GM12878 (cell line): ENCODE results near the gene KCNAB2. TPM values are rescaled to one million over a fixed set of nuclear protein-coding genes. Genes with fewer than 3 reads are reported as not detected.

Experiments
- ATAC-seq: fragments of 200-7000 bp; cut with Tn5 transposase; 3 replicates; pipeline ENCODE4 v1.9.1; 2020; ENCODE audit warnings: mild to moderate bottlenecking, moderate library complexity
- BruUV-seq: library from RNA; stranded (reverse); fragments of 400-500 nt; replicated peaks from 2 replicates; lab custom pipeline; 2021; lab: Mats Ljungman, UMichigan
- CTCF ChIA-PET: fragments of 300-600 bp; sonication (Branson Sonifier 250); formaldehyde crosslinking; extraction: SDS; loops from one replicate; lab custom pipeline; 2021; ENCODE audit warnings: inconsistent platforms; lab: Yijun Ruan, JAX
- POLR2A ChIA-PET: fragments of 350-600 bp; formaldehyde crosslinking; extraction: SDS; loops from one replicate; lab custom pipeline; 2021; ENCODE audit warnings: inconsistent platforms; lab: Charles Lee
- RAD21 ChIA-PET: fragments of 300-600 bp; sonication (Branson Sonifier 250); formaldehyde crosslinking; loops from one replicate; lab custom pipeline; 2023; ENCODE audit warnings: antibody characterized with exemption; ENCODE audit not compliant: unreplicated experiment; lab: Charles Lee
- SMC1A ChIA-PET: fragments of 300-600 bp; sonication (Branson Sonifier 250); formaldehyde crosslinking; loops from one replicate; lab custom pipeline; 2023; ENCODE audit not compliant: unreplicated experiment, uncharacterized antibody; lab: Charles Lee
- DNase-seq: peaks from one replicate; pipeline ENCODE4 v3.0.0-alpha.2; 2011; ENCODE audit warnings: low read depth, low spot score
- FAIRE-seq: peaks from 3 replicates; lab custom pipeline; 2011; peaks lifted over from hg19 to GRCh38; lab: Jason Lieb, UNC
- H2AFZ ChIP-seq: 2 replicates; pipeline ENCODE4 v1.6.0; 2011; ENCODE audit warnings: low read depth, low read length, control low read depth; ENCODE audit not compliant: control insufficient read depth
- H3K27ac ChIP-seq: 2 replicates; pipeline ENCODE4 v1.5.1; 2011; ENCODE audit warnings: control low read depth; ENCODE audit not compliant: control insufficient read depth, insufficient read depth
- H3K27me3 ChIP-seq, 2 experiments: replicated peaks in 1 of 2; 2 replicates each; pipeline versions ENCODE4 v1.6.0 to v1.6.1; 2011; ENCODE audit warnings: low read length in 1 of 2; ENCODE audit not compliant: control insufficient read depth in 2 of 2, insufficient read depth in 2 of 2
- H3K36me3 ChIP-seq, 2 experiments: 2 replicates each; pipeline ENCODE4 v1.5.1; 2011; ENCODE audit warnings: low read length in 1 of 2; ENCODE audit not compliant: control insufficient read depth in 2 of 2, insufficient read depth in 2 of 2
- H3K4me1 ChIP-seq: 2 replicates; pipeline ENCODE4 v1.6.1; 2011; ENCODE audit warnings: mild to moderate bottlenecking, low read length, moderate library complexity, mixed read lengths; ENCODE audit not compliant: control insufficient read depth, insufficient read depth
- H3K4me2 ChIP-seq: 2 replicates; pipeline ENCODE4 v1.6.0; 2011; ENCODE audit warnings: control low read depth; ENCODE audit not compliant: control insufficient read depth, insufficient read depth
- H3K4me3 ChIP-seq: fragments of 200-600 bp; sonication (generic); 2 replicates; pipeline ENCODE4 v1.5.1; 2016
- H3K79me2 ChIP-seq: 2 replicates; pipeline ENCODE4 v1.6.0; 2011; ENCODE audit warnings: low read length; ENCODE audit not compliant: control insufficient read depth, insufficient read depth
- H3K9ac ChIP-seq: 2 replicates; pipeline ENCODE4 v1.8.0; 2011; ENCODE audit warnings: low read length, control low read depth, mixed read lengths; ENCODE audit not compliant: control insufficient read depth, insufficient read depth
- H3K9me3 ChIP-seq: replicated peaks from 3 replicates; pipeline ENCODE4 v1.5.1; 2011; ENCODE audit warnings: mild to moderate bottlenecking, low read length; ENCODE audit not compliant: control insufficient read depth, insufficient read depth
- H4K20me1 ChIP-seq: 2 replicates; pipeline ENCODE4 v1.6.0; 2011; ENCODE audit not compliant: control insufficient read depth, insufficient read depth
- CHD2 ChIP-seq: IDR thresholded peaks from 2 replicates; pipeline ENCODE4 v1.6.1; 2011; ENCODE audit warnings: low read depth, low read length, improper control_type of control experiment, borderline replicate concordance
- DPF2 ChIP-seq: fragments of 450-650 bp; IDR thresholded peaks from 2 replicates; pipeline ENCODE4 v1.6.1; 2017; ENCODE audit warnings: mild to moderate bottlenecking
- IKZF1 ChIP-seq: fragments of 450-650 bp; conservative IDR thresholded peaks from 2 replicates; pipeline ENCODE4 v1.6.1; 2017; ENCODE audit warnings: antibody characterized with exemption, mild to moderate bottlenecking
- MTA3 ChIP-seq: IDR thresholded peaks from 2 replicates; pipeline ENCODE4 v1.6.1; 2012; ENCODE audit warnings: low read length, inconsistent platforms, borderline replicate concordance
- NFXL1 ChIP-seq: fragments of 450-650 bp; IDR thresholded peaks from 2 replicates; pipeline ENCODE4 v1.6.1; 2017; ENCODE audit warnings: antibody characterized with exemption, mild to moderate bottlenecking, borderline replicate concordance
- NR2C1 ChIP-seq: fragments of 450-650 bp; IDR thresholded peaks from 2 replicates; pipeline ENCODE4 v1.6.1; 2017; ENCODE audit warnings: antibody characterized with exemption, mild to moderate bottlenecking, moderate library complexity
- POLR2A ChIP-seq: IDR thresholded peaks from 2 replicates; pipeline ENCODE4 v1.6.1; 2011; ENCODE audit warnings: low read depth, mild to moderate bottlenecking, low read length
- POLR2AphosphoS2 ChIP-seq: IDR thresholded peaks from 2 replicates; pipeline ENCODE4 v1.6.1; 2011; ENCODE audit warnings: low read depth, mild to moderate bottlenecking, low read length, improper control_type of control experiment, moderate library complexity
- POLR2AphosphoS5 ChIP-seq: IDR thresholded peaks from 2 replicates; pipeline ENCODE4 v1.6.1; 2011; ENCODE audit warnings: mild to moderate bottlenecking, low read length, inconsistent platforms
- SIN3A ChIP-seq: IDR thresholded peaks from 2 replicates; pipeline ENCODE4 v1.6.1; 2012; ENCODE audit warnings: low read depth, low read length, improper control_type of control experiment
- SREBF1 ChIP-seq: IDR thresholded peaks from 2 replicates; pipeline ENCODE4 v1.6.1; 2012; ENCODE audit warnings: mild to moderate bottlenecking, low read length
- WGBS: methylation state at CpG from one replicate; pipeline ENCODE4 v1.1.6; 2016; ENCODE audit warnings: low lambda C conversion rate; ENCODE audit not compliant: insufficient replicate concordance, insufficient coverage; ENCODE audit errors: missing lambda C conversion rate; 5-methylcytosine and 5-hydroxymethylcytosine counted together
- in situ Hi-C: fragments of 300-500 bp; cut with MboI; formaldehyde crosslinking; loops from 9 replicates; pipeline ENCODE4 v1.14.3; 2018; ENCODE audit warnings: mixed read lengths
- intact Hi-C: fragments of 100-400 bp; cut with micrococcal nuclease; formaldehyde crosslinking; loops from one replicate; pipeline ENCODE4 v1.14.2; 2022; ENCODE audit not compliant: unreplicated experiment
- polyA plus RNA-seq, 11 experiments: library from polyadenylated mRNA; depleted of rRNA in 4 of 11; unstranded in 6 of 11; stranded (reverse) in 5 of 11; fragments of >200 nt; fragmentation: Nextera tagmentation in 4 of 11; fragmentation: Illumina TruSeq in 1 of 11; extraction: Ambion mirVana in 4 of 11; extraction: Trizol in 1 of 11; gene quantifications; 1 replicate in 1 of 11; 2 replicates in 10 of 11; pipeline versions ENCODE4 v1.2.1 to v1.2.3, GENCODE V29; 2011 to 2016; ENCODE audit warnings: inconsistent platforms in 2 of 11, missing spikeins in 2 of 11, low read depth in 1 of 11
- total RNA-seq, 4 experiments: library from RNA; depleted of rRNA in 3 of 4; stranded (reverse); fragments of >200 nt in 3 of 4; fragmentation: Illumina TruSeq in 1 of 4; extraction: Trizol in 1 of 4; gene quantifications; 2 replicates each; pipeline versions ENCODE4 v1.2.1 to v1.2.3, GENCODE V29; 2013 to 2021

The KCNAB2 gene
- total and polyA plus RNA-seq, 10 of the 15 experiments (the other 5 are each of a cell fraction or from before 2014, with no cell fraction given) = 2.9 to 123 (median 62.4) TPM

GRCh38 chr1:6100861-6101783 is 55.4 kb downstream of the KCNAB2 start:
- POLR2A ChIA-PET = interaction anchor here (0.7 kb wide), 1 partner anchor 808 kb away, joined by 3 read pairs; no protein-coding TSS in a partner anchor
- SMC1A ChIA-PET = no interaction called here
- H3K9me3 ChIP-seq = no peaks in the 10 kb centered on the region
- H3K4me3 ChIP-seq = no peak overlapping the region
- peaks cover 0 to 8% of the 10 kb centered on the region in 2 experiments; a peak in 3 of 4 replicates for H3K36me3 ChIP-seq
- BruUV-seq = no TSS peak
- in situ Hi-C loops = no loop called here
- CTCF ChIA-PET = no interaction called here
- no peak overlapping the region for H2AFZ ChIP-seq
- H3K27me3 ChIP-seq = no peaks in the 10 kb centered on the region
- ATAC-seq = peak; percentile 34
- no peak overlapping the region for H3K27ac ChIP-seq
- no peaks in the 10 kb centered on the region for H4K20me1 ChIP-seq
- H3K4me2 ChIP-seq = no peak overlapping the region
- no peak for FAIRE-seq
- H3K79me2 ChIP-seq = no peaks in the 10 kb centered on the region
- TF ChIP-seq DPF2 (no peak), CHD2 (no peak), POLR2AphosphoS2 (peak; percentile 67; the same call in 1 of the 2 replicates), POLR2AphosphoS5 (peak; percentile 63; the same call in 1 of the 2 replicates), NR2C1 (no peak), SIN3A (no peak), SREBF1 (no peak), POLR2A (peak; percentile 53), IKZF1 (no peak), MTA3 (no peak), NFXL1 (no peak)
- DNase-seq = no peak
- no peak overlapping the region for H3K9ac ChIP-seq
- no peaks in the 10 kb centered on the region for H3K4me1 ChIP-seq
- WGBS = 59% methylated on average over 19 of the region's 23 CpGs
- RAD21 ChIA-PET = no interaction called here
- intact Hi-C loops = no loop called here
